Nephron (organoid): Measurements from ENCODE around the gene UBE2S.
"Not testable (repeated sequence)": the region's sequence is repeated elsewhere in the genome, so short reads cannot be mapped to it uniquely, and the experiment has no call there.

Experiments used
- H3K27ac Mint-ChIP-seq, 3 experiments: 2 replicates each; pipeline ENCODE4 v1.8.0; 2020; ENCODE audit warnings: mixed read lengths in 3 of 3, mild to moderate bottlenecking in 2 of 3, moderate library complexity in 1 of 3
- H3K27me3 Mint-ChIP-seq: 2 replicates; pipeline ENCODE4 v1.8.0; 2021; ENCODE audit warnings: low read depth, mild to moderate bottlenecking, moderate library complexity, mixed read lengths
- H3K36me3 Mint-ChIP-seq: 2 replicates; pipeline ENCODE4 v1.8.0; 2020; ENCODE audit warnings: low read depth, mixed read lengths
- H3K4me1 Mint-ChIP-seq: 2 replicates; pipeline ENCODE4 v1.8.0; 2020; ENCODE audit warnings: mixed read lengths
- H3K4me3 Mint-ChIP-seq, 3 experiments: 2 replicates each; pipeline ENCODE4 v1.8.0; 2020; ENCODE audit warnings: mild to moderate bottlenecking in 3 of 3, mixed read lengths in 3 of 3, moderate library complexity in 2 of 3
- H3K9me3 Mint-ChIP-seq: 2 replicates; pipeline ENCODE4 v1.8.0; 2020; ENCODE audit warnings: mixed read lengths
- TF ChIP-seq, protein P1 (sequence below), 3 experiments: fragments of 200-600 bp; sonication (generic); IDR thresholded peaks; one replicate each; pipeline ENCODE4 v1.5.0; 2021; ENCODE audit warnings: antibody characterized with exemption in 3 of 3; ENCODE audit not compliant: unreplicated experiment in 3 of 3

UBE2S gene

DNA sequence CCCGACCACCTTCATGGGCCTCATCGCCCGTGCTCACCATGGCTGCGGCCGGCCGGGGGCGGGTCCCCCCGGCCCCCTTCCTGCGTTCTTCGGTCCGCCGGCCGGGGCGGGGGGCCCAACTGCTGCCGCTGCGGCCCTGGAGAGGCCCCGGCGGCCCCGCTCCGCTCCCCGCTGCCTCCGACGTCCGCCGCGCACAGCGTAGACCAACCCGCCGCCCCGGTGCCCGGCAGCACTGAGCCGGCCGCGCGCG is at the start of gene UBE2S:
TSS of gene UBE2S (minus strand) at position 239 of the 250 bp plus-strand sequence. CDS start at position 40, 199 bp downstream.
- not testable (repeated sequence) for H3K9me3 Mint-ChIP-seq, H3K27me3 Mint-ChIP-seq
- peaks cover 30% of the 10 kb centered on the region for H3K4me1 Mint-ChIP-seq
- peak within 1 kb of the TSS; percentile 91 to 97 (median 97) for H3K4me3 Mint-ChIP-seq
- peak within 1 kb of the TSS; percentile 99 to 100 (median 99) for H3K27ac Mint-ChIP-seq
- H3K36me3 Mint-ChIP-seq = peaks cover 30% of the 10 kb centered on the region

DNA sequence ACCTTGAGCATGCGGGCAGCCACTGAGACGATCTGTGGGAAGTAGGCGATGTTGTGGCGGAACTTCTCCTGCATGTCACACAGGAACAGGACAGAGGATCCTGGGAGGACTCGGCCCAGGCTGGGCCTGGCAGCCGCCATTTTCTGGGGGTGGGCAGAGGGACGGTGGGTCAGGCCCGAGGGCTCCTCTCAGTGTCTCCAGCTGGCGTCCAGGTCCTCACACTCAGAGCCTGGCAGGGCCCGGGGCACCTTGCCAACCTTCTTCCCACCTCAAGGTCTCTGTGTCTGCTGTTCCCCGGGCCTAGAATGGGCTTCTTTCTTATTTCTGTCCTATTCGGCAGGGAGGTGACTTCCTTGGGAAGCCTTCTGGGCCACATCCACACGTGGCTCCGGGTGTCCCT is 48.8 kb upstream of the UBE2S start:
- H3K9me3 Mint-ChIP-seq = no peaks in the 10 kb centered on the region
- TF ChIP-seq, protein P1, sequence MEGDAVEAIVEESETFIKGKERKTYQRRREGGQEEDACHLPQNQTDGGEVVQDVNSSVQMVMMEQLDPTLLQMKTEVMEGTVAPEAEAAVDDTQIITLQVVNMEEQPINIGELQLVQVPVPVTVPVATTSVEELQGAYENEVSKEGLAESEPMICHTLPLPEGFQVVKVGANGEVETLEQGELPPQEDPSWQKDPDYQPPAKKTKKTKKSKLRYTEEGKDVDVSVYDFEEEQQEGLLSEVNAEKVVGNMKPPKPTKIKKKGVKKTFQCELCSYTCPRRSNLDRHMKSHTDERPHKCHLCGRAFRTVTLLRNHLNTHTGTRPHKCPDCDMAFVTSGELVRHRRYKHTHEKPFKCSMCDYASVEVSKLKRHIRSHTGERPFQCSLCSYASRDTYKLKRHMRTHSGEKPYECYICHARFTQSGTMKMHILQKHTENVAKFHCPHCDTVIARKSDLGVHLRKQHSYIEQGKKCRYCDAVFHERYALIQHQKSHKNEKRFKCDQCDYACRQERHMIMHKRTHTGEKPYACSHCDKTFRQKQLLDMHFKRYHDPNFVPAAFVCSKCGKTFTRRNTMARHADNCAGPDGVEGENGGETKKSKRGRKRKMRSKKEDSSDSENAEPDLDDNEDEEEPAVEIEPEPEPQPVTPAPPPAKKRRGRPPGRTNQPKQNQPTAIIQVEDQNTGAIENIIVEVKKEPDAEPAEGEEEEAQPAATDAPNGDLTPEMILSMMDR (IDR thresholded peaks at IDR 0.05; ENCODE audit: unreplicated experiment in 3 of 3) = no peak
- H3K36me3 Mint-ChIP-seq = peaks cover 4% of the 10 kb centered on the region
- peaks cover 25% of the 10 kb centered on the region for H3K27me3 Mint-ChIP-seq
- peaks cover 28% of the 10 kb centered on the region for H3K4me1 Mint-ChIP-seq
- peak overlapping the region in 1 of 3 experiments; percentile 26 for H3K4me3 Mint-ChIP-seq
- H3K27ac Mint-ChIP-seq = no peak overlapping the region

DNA sequence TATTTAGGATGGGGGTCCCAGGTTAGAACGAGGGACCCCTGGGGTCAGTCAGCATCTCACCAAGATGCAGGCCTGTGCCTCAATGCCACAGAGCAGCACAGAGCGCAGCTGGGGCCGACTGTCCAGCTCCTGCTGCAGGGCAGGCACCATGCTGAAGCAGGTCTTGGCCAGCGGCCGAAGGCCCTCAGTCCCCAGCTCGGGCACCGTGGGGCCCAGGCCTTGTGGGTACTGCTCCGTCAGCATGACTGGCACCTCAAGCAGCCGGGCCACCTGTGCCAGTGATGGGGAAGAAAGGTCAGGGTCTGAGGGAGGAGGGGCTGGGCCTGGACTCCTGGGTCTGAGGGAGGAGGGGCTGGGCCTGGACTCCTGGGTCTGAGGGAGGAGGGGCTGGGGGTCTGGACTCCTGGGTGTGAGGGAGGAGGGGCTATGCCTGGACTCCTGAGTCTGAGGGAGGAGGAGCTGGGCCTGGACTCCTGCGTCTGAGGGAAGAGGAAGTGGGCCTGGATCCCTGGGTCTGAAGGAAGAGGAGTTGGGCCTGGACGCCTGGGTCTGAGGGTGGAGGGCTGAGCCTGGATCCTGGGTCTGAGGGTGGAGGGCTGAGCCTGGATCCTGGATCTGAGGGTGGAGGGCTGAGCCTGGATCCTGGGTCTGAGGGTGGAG is 48.1 kb upstream of the UBE2S start:
- peaks cover 4% of the 10 kb centered on the region for H3K36me3 Mint-ChIP-seq
- H3K9me3 Mint-ChIP-seq = no peaks in the 10 kb centered on the region
- peaks cover 25% of the 10 kb centered on the region for H3K4me1 Mint-ChIP-seq
- H3K4me3 Mint-ChIP-seq = no peak overlapping the region
- no peak overlapping the region for H3K27ac Mint-ChIP-seq
- H3K27me3 Mint-ChIP-seq = peaks cover 29% of the 10 kb centered on the region
- TF ChIP-seq, protein P1 (IDR thresholded peaks at IDR 0.05; ENCODE audit: unreplicated experiment in 3 of 3) = no peak

DNA sequence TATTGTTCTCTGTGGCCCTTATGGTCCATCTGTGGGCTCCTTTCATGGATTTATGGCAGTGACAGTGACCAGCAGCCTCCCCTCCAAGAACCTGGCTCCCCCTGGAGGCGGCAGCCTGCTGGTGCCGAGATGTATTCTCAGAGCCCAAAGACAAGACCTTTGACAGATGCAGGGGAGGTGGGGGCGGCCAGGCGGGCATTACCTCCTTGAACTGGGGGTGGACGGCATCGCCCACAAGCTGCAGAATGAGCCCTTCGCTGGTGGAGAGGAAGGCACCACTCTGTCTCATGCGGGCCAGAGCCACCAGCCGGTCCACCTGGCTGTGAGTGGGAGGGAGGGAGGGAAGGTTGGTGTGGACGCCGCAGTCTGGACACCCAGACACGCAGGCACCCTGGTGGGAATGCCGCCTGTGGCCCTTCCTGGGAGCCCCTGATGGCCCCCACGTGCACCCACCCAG is 47.2 kb upstream of the UBE2S start:
- TF ChIP-seq, protein P1 (IDR thresholded peaks at IDR 0.05; ENCODE audit: unreplicated experiment in 3 of 3) = peak; percentile 49 to 58 (median 50)
- Mint-ChIP-seq H3K4me1 (peaks cover 20% of the 10 kb centered on the region), H3K36me3 (peaks cover 4% of the 10 kb centered on the region), H3K4me3 (peak overlapping the region in 1 of 3 experiments; percentile 41), H3K27me3 (peaks cover 34% of the 10 kb centered on the region), H3K27ac (no peak overlapping the region), H3K9me3 (no peaks in the 10 kb centered on the region)

DNA sequence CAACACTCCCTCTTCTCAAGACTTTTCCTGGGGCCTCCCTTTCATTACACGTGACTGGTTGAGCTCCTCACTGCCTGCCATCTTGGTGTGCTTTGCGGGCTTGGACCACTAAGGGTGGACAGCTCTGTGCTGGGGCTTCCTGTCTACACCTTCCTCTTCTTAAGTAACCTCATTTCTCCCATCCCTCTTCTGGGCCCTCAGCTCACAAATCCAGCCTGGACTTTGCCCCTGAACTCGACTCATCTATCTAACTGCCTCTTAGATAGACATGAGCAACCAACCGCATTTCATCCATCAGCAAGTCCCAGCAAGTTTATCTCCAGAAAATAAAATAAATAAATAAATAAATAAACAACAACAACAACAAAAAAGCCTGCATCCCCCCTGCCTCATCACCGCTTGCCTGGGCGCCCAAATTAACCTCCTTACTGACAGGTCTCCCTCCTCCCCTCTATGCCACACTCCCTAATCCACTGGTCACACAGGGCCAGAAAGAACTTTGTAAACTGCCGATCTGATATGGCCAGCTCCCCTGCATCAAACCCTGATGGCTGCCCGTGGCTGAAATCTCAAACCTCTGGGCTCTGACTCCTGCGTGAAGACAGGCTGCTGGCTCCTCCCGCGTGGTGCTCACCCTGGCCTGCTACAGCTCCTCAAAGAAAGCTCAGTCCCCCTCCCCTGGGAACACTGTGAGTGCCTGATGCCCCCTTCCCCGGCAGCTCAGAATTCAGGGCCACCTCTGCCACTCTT is 46.1 kb upstream of the UBE2S start:
- Mint-ChIP-seq H3K27me3 (peaks cover 34% of the 10 kb centered on the region), H3K4me1 (peaks cover 18% of the 10 kb centered on the region), H3K4me3 (peak overlapping the region; percentile 62 to 78 (median 69)), H3K36me3 (peaks cover 4% of the 10 kb centered on the region), H3K9me3 (no peaks in the 10 kb centered on the region), H3K27ac (peak overlapping the region in 1 of 3 experiments; percentile 16)
- TF ChIP-seq, protein P1 (IDR thresholded peaks at IDR 0.05; ENCODE audit: unreplicated experiment in 3 of 3) = no peak

DNA sequence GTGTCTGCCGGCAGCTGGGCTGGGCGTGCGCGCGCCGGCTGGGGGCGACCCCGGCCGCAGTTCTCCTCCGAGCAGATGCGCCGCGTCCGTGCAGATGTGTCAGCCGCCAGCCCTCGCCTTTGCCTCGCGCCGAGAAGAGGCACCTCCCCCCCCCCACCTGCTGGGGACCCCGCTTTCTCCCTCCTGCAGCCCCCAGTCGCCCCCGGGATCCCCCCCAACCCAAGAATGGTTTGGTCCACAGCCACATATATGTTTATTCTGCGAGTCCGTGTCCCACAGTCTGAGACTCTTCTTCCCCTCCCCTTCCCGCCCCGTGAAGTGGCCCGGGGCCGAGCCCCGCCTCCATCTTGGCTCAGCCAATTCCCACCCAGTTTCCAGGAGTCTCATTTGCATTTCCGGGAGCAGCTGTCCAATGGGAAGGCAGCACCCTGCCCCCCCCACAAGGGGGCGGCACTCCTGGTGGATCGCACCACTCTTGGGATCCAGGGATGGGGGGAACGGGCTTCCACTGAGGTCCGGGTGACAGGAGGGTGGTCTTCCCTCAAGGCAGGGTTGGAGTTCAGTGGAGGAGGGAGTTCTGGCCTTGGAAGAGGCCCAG is 45.3 kb upstream of the UBE2S start:
- H3K27ac Mint-ChIP-seq = peak overlapping the region in 1 of 3 experiments; percentile 70
- H3K4me3 Mint-ChIP-seq = peak overlapping the region; percentile 62 to 78 (median 69)
- peaks cover 34% of the 10 kb centered on the region for H3K27me3 Mint-ChIP-seq
- H3K36me3 Mint-ChIP-seq = peaks cover 4% of the 10 kb centered on the region
- peaks cover 18% of the 10 kb centered on the region for H3K4me1 Mint-ChIP-seq
- no peaks in the 10 kb centered on the region for H3K9me3 Mint-ChIP-seq
- TF ChIP-seq, protein P1 (IDR thresholded peaks at IDR 0.05; ENCODE audit: unreplicated experiment in 3 of 3) = no peak
